ENCODE measurements around the gene ASCC3.

- TF ChIP-seq CTCF (IDR thresholded peaks at IDR 0.05) (no peak), POLR2A (IDR thresholded peaks at IDR 0.05) (no peak)
These were observed 422.1 kb downstream of the ASCC3 start for GRCh38 chr6:100458841-100459591.

Data from testis (tissue), 2 donors.